A549 (cell line): Measurements from ENCODE around the gene TRIM24. TPM values are rescaled to one million over a fixed set of nuclear protein-coding genes. Genes with fewer than 3 reads are reported as not detected.

Experiments used
- ATAC-seq, 2 experiments: fragments of 200-7000 bp in 1 of 2; fragments of >200 bp in 1 of 2; cut with Nextera tagmentation in 1 of 2; cut with Tn5 transposase in 1 of 2; 3 replicates each; pipeline versions ENCODE4 v1.8.0 to v1.9.1; 2018 to 2020; ENCODE audit warnings: mild to moderate bottlenecking in 1 of 2, moderate library complexity in 1 of 2
- CTCF ChIA-PET: fragments of 300-600 bp; sonication (Branson Sonifier 250); formaldehyde crosslinking; extraction: SDS; loops from one replicate; lab custom pipeline; 2021; ENCODE audit warnings: antibody characterized with exemption, inconsistent platforms; lab: Yijun Ruan, JAX
- POLR2A ChIA-PET: fragments of 350-600 bp; formaldehyde crosslinking; extraction: SDS; loops from one replicate; lab custom pipeline; 2021; ENCODE audit warnings: antibody characterized with exemption, inconsistent platforms; lab: Yijun Ruan, JAX
- DNase-seq, 2 experiments: peaks; one replicate each; pipeline versions ENCODE4 v3.0.0 to v3.0.0-alpha.2; 2011 to 2016; ENCODE audit warnings: low read depth in 1 of 2, low spot score in 1 of 2
- FAIRE-seq: peaks from 2 replicates; lab custom pipeline; 2011; peaks lifted over from hg19 to GRCh38; lab: Jason Lieb, UNC
- H3K27ac ChIP-seq, 2 experiments: fragments of >200 bp; sonication (Bioruptor Twin); formaldehyde crosslinking; 3 replicates each; pipeline ENCODE4 v1.5.1; 2016 to 2017
- H3K4me1 ChIP-seq: fragments of >200 bp; sonication (Bioruptor Twin); formaldehyde crosslinking; 3 replicates; pipeline ENCODE4 v1.6.1; 2016
- H3K4me2 ChIP-seq: fragments of >200 bp; sonication (Bioruptor Twin); formaldehyde crosslinking; 3 replicates; pipeline ENCODE4 v1.6.1; 2016
- H3K4me3 ChIP-seq: fragments of >200 bp; sonication (Bioruptor Twin); formaldehyde crosslinking; 3 replicates; pipeline ENCODE4 v1.5.1; 2016
- H3K9me3 ChIP-seq: fragments of >200 bp; sonication (Bioruptor Twin); formaldehyde crosslinking; 3 replicates; pipeline ENCODE4 v1.6.1; 2016
- BHLHE40 ChIP-seq: IDR thresholded peaks from 2 replicates; pipeline ENCODE4 v1.6.1; 2012; ENCODE audit warnings: low read depth, low read length, inconsistent platforms
- CHD4 ChIP-seq: fragments of 200-600 bp; sonication (generic); IDR thresholded peaks from 2 replicates; pipeline ENCODE4 v1.6.1; 2016; ENCODE audit warnings: antibody characterized with exemption, mild to moderate bottlenecking, borderline replicate concordance
- GATA3 ChIP-seq: IDR thresholded peaks from 2 replicates; pipeline ENCODE4 v1.6.1; 2012; ENCODE audit warnings: borderline replicate concordance
- HES2 ChIP-seq: fragments of >200 bp; sonication (Bioruptor Twin); formaldehyde crosslinking; IDR thresholded peaks from 2 replicates; pipeline ENCODE4 v1.6.1; 2016
- HEYL ChIP-seq: fragments of 250-450 bp; sonication (Bioruptor Pico); IDR thresholded peaks from 2 replicates; pipeline ENCODE4 v1.8.0; 2021; ENCODE audit warnings: mild to moderate bottlenecking, moderate library complexity
- HMGXB4 ChIP-seq: fragments of 250-450 bp; sonication (Bioruptor Pico); IDR thresholded peaks from 2 replicates; pipeline ENCODE4 v1.5.0; 2021; ENCODE audit warnings: mild to moderate bottlenecking, moderate library complexity, borderline replicate concordance
- JUNB ChIP-seq: fragments of >200 bp; sonication (Bioruptor Twin); formaldehyde crosslinking; IDR thresholded peaks from 2 replicates; pipeline ENCODE4 v1.6.1; 2016
- KDM5A ChIP-seq: fragments of 200-600 bp; sonication (generic); IDR thresholded peaks from 2 replicates; pipeline ENCODE4 v1.6.1; 2016; ENCODE audit warnings: antibody characterized with exemption, mild to moderate bottlenecking
- MAFK ChIP-seq: fragments of 450-650 bp; IDR thresholded peaks from 2 replicates; pipeline ENCODE4 v1.6.1; 2014; ENCODE audit not compliant: partially characterized antibody
- NPAS2 ChIP-seq: fragments of 250-450 bp; sonication (Bioruptor Pico); IDR thresholded peaks from 2 replicates; pipeline ENCODE4 v1.8.0; 2022; ENCODE audit warnings: mild to moderate bottlenecking, moderate library complexity, borderline replicate concordance
- POLR2A ChIP-seq: IDR thresholded peaks from 2 replicates; pipeline ENCODE4 v1.6.1; 2012; ENCODE audit warnings: mild to moderate bottlenecking, low read length
- TFCP2L1 ChIP-seq: fragments of 250-450 bp; sonication (Bioruptor Pico); IDR thresholded peaks from 2 replicates; pipeline ENCODE4 v1.5.0; 2021; ENCODE audit warnings: mild to moderate bottlenecking
- ZFP36 ChIP-seq: fragments of 450-650 bp; IDR thresholded peaks from 2 replicates; pipeline ENCODE4 v1.6.1; 2014; ENCODE audit warnings: borderline replicate concordance; ENCODE audit not compliant: partially characterized antibody
- ZNF302 ChIP-seq: fragments of 250-450 bp; sonication (Bioruptor Pico); IDR thresholded peaks from 2 replicates; pipeline ENCODE4 v1.9.0; 2021; ENCODE audit warnings: inconsistent platforms, mild to moderate bottlenecking, moderate library complexity
- ZSCAN20 ChIP-seq: fragments of 250-450 bp; sonication (Bioruptor Pico); IDR thresholded peaks from 2 replicates; pipeline ENCODE4 v1.8.0; 2022; ENCODE audit warnings: mild to moderate bottlenecking, moderate library complexity
- WGBS: methylation state at CpG from one replicate; pipeline ENCODE4 v1.1.6; 2017; ENCODE audit errors: missing lambda C conversion rate; 5-methylcytosine and 5-hydroxymethylcytosine counted together
- polyA plus RNA-seq, 4 experiments: library from polyadenylated mRNA; depleted of rRNA in 3 of 4; stranded (reverse); fragments of >200 nt; fragmentation: RNase III in 1 of 4; extraction: RNeasy Plus Mini Kit Qiagen cat#74134 plus additional on column Dnase treatment in 1 of 4; gene quantifications; 2 replicates in 3 of 4; 3 replicates in 1 of 4; pipeline ENCODE4 v1.2.3, GENCODE V29; 2011 to 2017
- TF ChIP-seq, protein P1 (sequence below): fragments of >200 bp; sonication (Bioruptor Twin); formaldehyde crosslinking; IDR thresholded peaks from 3 replicates; pipeline ENCODE4 v1.6.1; 2016

Gene TRIM24
- polyA plus RNA-seq, 2 of the 4 experiments (the other 2 are of a cell fraction): 8.3 to 11.6 TPM

DNA sequence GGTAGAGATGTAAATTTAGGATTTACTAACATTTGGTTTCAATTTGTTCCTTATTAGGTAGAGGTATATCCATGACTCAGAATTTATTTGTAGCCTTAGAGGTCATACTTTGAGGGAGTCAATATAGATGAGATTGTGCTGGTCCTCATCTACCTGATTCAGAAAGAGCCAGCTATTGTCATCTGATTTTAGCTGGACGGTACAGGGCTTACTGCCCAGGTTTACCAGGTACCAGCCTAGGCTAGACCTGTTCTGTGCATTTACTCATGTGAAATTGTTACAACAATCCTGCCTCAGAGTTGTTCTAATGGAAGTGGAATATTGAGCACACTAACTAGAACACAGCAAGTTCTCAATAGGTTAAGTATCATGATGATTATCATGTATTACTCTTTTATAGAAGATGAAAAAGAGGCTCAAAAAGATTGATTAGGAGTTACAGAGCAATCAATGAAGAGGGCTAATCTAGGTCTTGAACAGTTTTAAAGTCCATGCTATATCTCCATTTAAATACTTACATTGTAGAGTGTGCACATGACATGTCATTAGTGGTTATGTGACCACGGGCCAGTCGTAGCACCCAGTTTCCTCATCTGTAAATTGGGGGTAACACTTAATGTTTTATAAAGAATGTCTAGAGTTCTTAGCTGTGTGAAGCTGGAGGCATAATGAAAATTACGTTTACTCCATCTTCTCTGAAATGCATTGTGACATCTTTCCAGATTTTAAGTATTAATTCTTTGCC, 42.1 kb downstream of the TRIM24 start:
- H3K4me1 ChIP-seq: no peaks in the 10 kb centered on the region
- no peaks in the 10 kb centered on the region for H3K9me3 ChIP-seq
- ChIA-PET POLR2A (no interaction called here), CTCF (interaction anchor here (0.7 to 0.8 kb wide), 2 partner anchors 236 to 429 kb away, joined by 3 read pairs; no protein-coding TSS in a partner anchor)
- ATAC-seq (no peak), DNase-seq (no peak), FAIRE-seq (no peak)
- TF ChIP-seq MAFK: no peak
- no peak overlapping the region for H3K4me3 ChIP-seq
- 86% methylated on average over 4 of the region's 4 CpGs for WGBS
- H3K4me2 ChIP-seq: no peak overlapping the region
- H3K27ac ChIP-seq: no peak overlapping the region

DNA sequence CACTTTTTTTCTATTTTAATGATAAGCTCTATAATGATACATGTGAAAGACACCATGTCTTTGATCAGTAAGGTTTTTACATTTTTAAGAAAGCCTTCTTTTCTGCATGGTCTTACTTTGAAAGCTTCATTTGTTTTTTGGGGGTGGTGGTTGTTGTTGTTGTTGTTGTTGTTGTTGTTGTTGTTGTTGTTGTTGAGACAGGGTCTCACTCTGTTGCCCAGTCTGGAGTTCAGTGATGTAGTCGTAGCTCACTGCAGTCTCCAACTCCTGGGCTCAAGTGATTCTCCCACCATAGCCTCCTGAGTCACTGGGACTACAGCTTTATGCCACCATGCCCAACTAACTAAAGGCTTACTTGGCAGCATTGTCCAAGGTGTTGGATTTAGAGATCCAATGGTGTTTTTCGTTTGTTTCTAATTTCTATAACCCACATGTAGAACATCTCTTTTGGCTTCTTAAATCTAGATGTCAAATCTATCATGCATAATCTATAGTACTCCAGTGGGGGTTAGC, 45.4 kb downstream of the TRIM24 start:
- Histone ChIP-seq H3K27ac (no peak overlapping the region), H3K4me3 (no peak overlapping the region), H3K4me2 (no peak overlapping the region), H3K4me1 (no peaks in the 10 kb centered on the region), H3K9me3 (no peaks in the 10 kb centered on the region)
- 69% methylated on average over 2 of the region's 2 CpGs for WGBS
- ChIA-PET CTCF (interaction anchor here (1.2 kb wide), 1 partner anchor 9 kb away, joined by 4 read pairs; no protein-coding TSS in a partner anchor), POLR2A (interaction anchor here (0.6 kb wide), 1 partner anchor 345 kb away, joined by 3 read pairs; no protein-coding TSS in a partner anchor)
- no peak for FAIRE-seq
- TF ChIP-seq GATA3 (no peak), JUNB (no peak), ZFP36 (no peak), CHD4 (no peak), NPAS2 (CRISPR knock-in tag) (no peak), BHLHE40 (no peak)
- TF ChIP-seq, protein P1, sequence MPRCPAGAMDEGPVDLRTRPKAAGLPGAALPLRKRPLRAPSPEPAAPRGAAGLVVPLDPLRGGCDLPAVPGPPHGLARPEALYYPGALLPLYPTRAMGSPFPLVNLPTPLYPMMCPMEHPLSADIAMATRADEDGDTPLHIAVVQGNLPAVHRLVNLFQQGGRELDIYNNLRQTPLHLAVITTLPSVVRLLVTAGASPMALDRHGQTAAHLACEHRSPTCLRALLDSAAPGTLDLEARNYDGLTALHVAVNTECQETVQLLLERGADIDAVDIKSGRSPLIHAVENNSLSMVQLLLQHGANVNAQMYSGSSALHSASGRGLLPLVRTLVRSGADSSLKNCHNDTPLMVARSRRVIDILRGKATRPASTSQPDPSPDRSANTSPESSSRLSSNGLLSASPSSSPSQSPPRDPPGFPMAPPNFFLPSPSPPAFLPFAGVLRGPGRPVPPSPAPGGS: no peak
- ATAC-seq: no peak
- DNase-seq: no peak

DNA sequence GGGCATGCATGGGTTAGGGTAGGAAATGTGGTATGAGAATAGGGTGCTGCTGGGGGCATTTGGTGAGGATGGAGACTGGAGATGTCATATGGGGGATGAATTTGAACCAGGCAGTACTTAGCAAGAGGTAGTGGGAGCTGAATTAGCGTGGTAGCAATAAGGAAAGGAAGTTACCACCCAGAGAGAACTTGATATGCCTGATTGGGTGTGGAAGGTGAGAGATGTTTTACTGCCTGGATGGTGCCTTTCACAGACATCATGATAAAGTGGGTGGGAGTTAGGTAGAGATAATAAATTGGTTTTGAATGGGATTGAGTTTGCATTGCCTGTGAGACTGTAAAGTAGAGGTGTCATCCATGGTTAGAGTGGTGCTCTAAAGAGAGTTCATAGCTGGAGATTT, 46.7 kb downstream of the TRIM24 start:
- WGBS: 0% methylated on average over 1 of the region's 1 CpG
- ATAC-seq (no peak), FAIRE-seq (no peak), DNase-seq (no peak)
- Histone ChIP-seq H3K27ac (no peak overlapping the region), H3K9me3 (peaks cover 2% of the 10 kb centered on the region; the same call in 2 of the 3 replicates), H3K4me2 (no peak overlapping the region), H3K4me1 (no peaks in the 10 kb centered on the region), H3K4me3 (no peak overlapping the region)
- POLR2A ChIA-PET: no interaction called here
- no peak for TF ChIP-seq BHLHE40
- TF ChIP-seq ZSCAN20: no peak
- no peak for TF ChIP-seq HEYL (CRISPR knock-in tag)
- TF ChIP-seq HMGXB4 (CRISPR knock-in tag): no peak
- TF ChIP-seq KDM5A: no peak
- TF ChIP-seq POLR2A: no peak
- no peak for TF ChIP-seq HES2
- TF ChIP-seq ZNF302: no peak
- no peak for TF ChIP-seq TFCP2L1 (CRISPR knock-in tag)
- TF ChIP-seq, protein P1: no peak
- CTCF ChIA-PET: no interaction called here
